Loucy (cell line): Measurements from ENCODE around the gene MYNN.

Experiments
- EZH2phosphoT487 ChIP-seq: fragments of 200-600 bp; IDR thresholded peaks from 2 replicates; pipeline ENCODE4 v1.6.1; 2018; ENCODE audit warnings: antibody characterized with exemption, mild to moderate bottlenecking, moderate library complexity, borderline replicate concordance
- TF ChIP-seq, protein P1 (sequence below): fragments of 200-600 bp; sonication (generic); conservative IDR thresholded peaks from 2 replicates; pipeline ENCODE4 v1.5.1; 2014; ENCODE audit warnings: mild to moderate bottlenecking, antibody characterized with exemption, low read length

- TF ChIP-seq, protein P1, sequence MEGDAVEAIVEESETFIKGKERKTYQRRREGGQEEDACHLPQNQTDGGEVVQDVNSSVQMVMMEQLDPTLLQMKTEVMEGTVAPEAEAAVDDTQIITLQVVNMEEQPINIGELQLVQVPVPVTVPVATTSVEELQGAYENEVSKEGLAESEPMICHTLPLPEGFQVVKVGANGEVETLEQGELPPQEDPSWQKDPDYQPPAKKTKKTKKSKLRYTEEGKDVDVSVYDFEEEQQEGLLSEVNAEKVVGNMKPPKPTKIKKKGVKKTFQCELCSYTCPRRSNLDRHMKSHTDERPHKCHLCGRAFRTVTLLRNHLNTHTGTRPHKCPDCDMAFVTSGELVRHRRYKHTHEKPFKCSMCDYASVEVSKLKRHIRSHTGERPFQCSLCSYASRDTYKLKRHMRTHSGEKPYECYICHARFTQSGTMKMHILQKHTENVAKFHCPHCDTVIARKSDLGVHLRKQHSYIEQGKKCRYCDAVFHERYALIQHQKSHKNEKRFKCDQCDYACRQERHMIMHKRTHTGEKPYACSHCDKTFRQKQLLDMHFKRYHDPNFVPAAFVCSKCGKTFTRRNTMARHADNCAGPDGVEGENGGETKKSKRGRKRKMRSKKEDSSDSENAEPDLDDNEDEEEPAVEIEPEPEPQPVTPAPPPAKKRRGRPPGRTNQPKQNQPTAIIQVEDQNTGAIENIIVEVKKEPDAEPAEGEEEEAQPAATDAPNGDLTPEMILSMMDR = no peak
- TF ChIP-seq EZH2phosphoT487 = no peak
These were observed 8.1 kb upstream of the MYNN start, which contains the start of gene TERC for GRCh38 chr3:169764882-169765612.
